ENCODE measurements around the gene LENG8. TPM values are rescaled to one million over a fixed set of nuclear protein-coding genes. Genes with fewer than 3 reads are reported as not detected.

Gene LENG8
- total RNA-seq, 1 donor from 2014 or later: 193 TPM

DNA sequence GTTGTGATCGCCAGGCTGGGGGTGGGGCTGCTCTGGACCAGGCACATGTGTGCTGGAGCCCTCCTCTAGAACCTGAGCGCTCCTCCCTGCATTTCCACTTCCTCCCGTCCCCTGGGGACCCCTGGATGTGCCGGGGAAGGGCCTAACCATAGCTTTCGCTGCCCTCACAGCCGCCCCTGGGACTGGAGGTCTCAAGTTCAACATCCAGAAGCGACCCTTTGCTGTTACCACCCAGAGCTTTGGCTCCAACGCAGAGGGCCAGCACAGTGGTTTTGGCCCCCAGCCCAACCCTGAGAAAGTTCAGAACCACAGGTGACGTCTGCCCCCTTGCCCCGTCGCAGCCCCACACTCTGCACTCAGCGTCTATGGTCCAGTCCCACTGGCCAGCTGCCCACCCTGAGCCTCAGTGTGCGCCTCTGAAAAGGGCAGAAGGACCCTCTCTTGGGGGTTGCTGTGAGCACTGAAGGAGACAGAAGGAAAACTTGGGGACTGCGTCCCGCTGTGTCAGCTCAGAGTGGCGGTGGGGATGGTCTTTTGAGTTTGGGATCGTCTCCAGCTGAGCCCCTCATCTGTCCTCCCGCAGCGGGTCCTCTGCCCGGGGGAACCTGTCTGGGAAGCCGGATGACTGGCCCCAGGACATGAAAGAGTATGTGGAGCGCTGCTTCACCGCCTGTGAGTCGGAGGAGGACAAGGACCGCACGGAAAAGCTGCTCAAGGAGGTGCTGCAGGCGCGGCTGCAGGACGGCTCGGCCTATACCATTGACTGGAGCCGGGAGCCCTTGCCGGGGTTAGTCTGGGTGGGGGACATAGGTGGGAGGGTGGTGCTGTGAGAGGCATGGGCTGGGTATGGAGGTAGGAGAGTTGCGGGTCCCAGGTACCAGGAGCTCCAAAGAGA lies 6.0 kb downstream of the LENG8 start:
- Mint-ChIP-seq H3K27me3 (ENCODE audit: low read depth, unreplicated experiment) (no peaks in the 10 kb centered on the region), H3K27ac (ENCODE audit: unreplicated experiment) (no peak overlapping the region), H3K4me1 (ENCODE audit: low read depth, unreplicated experiment) (peaks cover 19% of the 10 kb centered on the region), H3K4me3 (ENCODE audit: unreplicated experiment) (peak overlapping the region; percentile 14), H3K9me3 (ENCODE audit: unreplicated experiment) (peaks cover 2% of the 10 kb centered on the region), H3K36me3 (ENCODE audit: low read depth, unreplicated experiment) (peaks cover 27% of the 10 kb centered on the region)
- H3K36me3 ChIP-seq (ENCODE audit: insufficient read depth, low read length): peaks cover 36% of the 10 kb centered on the region
- H2AFZ ChIP-seq (ENCODE audit: low read depth, low read length): no peak overlapping the region
- H3K9ac ChIP-seq (ENCODE audit: low read length): no peak overlapping the region
- peaks cover 98% of the 10 kb centered on the region for H4K20me1 ChIP-seq (ENCODE audit: insufficient read depth, low read length)
- peaks cover 17% of the 10 kb centered on the region for H3K4me1 ChIP-seq (ENCODE audit: insufficient read depth, low read length)
- no peaks in the 10 kb centered on the region for H3K27me3 ChIP-seq (ENCODE audit: insufficient read depth, low read length)
- FAIRE-seq: no peak
- H3K27ac ChIP-seq (ENCODE audit: low read depth, low read length): no peak overlapping the region
- H3K79me2 ChIP-seq (ENCODE audit: insufficient read depth, low read length): peaks cover 98% of the 10 kb centered on the region
- TF ChIP-seq EZH2 (IDR thresholded peaks at IDR 0.05; ENCODE audit: insufficient read depth, low read length) (no peak), CTCF (IDR thresholded peaks at IDR 0.05; ENCODE audit: insufficient read depth, low read depth, low read length) (no peak)
- H3K9me3 ChIP-seq (ENCODE audit: insufficient read depth, low read depth, low read length): no peaks in the 10 kb centered on the region
- H3K4me2 ChIP-seq (ENCODE audit: low read length): no peak overlapping the region
- no peak for DNase-seq (ENCODE audit: low read depth)
- H3K4me3 ChIP-seq (ENCODE audit: insufficient read depth, low read depth, low read length): no peak overlapping the region

DNA sequence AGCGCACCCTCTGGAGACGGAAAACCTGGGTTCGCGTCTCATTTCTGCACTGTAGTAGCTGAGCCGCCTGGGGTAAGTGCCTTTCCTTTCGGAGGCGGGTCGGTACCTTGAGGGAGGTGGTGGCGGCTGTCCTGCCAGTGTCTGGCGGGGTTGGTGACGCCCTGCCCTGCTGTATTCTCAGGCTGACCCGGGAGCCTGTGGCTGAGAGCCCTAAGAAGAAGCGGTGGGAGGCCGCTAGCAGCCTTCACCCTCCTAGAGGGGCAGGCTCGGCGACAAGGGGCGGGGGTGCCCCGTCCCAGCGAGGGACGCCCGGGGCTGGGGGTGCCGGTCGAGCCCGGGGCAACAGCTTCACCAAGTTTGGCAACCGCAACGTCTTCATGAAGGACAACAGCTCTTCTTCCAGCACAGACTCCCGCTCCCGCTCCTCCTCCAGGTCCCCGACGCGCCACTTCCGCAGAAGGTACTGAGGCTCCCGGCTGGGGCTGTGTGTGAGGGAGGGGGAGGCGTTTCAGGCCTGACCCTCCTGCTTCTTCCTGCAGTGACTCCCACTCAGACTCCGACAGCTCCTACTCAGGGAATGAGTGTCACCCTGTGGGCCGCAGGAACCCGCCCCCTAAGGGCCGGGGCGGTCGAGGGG lies 6.9 kb downstream of the LENG8 start:
- TF ChIP-seq CTCF (IDR thresholded peaks at IDR 0.05; ENCODE audit: insufficient read depth, low read depth, low read length): no peak
- no peak for TF ChIP-seq EZH2 (IDR thresholded peaks at IDR 0.05; ENCODE audit: insufficient read depth, low read length)
- no peak overlapping the region for H3K27ac ChIP-seq (ENCODE audit: low read depth, low read length)
- FAIRE-seq (no peak), DNase-seq (ENCODE audit: low read depth) (no peak)
- H3K36me3 ChIP-seq (ENCODE audit: insufficient read depth, low read length): peaks cover 36% of the 10 kb centered on the region
- H4K20me1 ChIP-seq (ENCODE audit: insufficient read depth, low read length): peaks cover 94% of the 10 kb centered on the region
- peaks cover 1% of the 10 kb centered on the region for H3K9me3 Mint-ChIP-seq (ENCODE audit: unreplicated experiment)
- no peak overlapping the region for H3K4me2 ChIP-seq (ENCODE audit: low read length)
- no peaks in the 10 kb centered on the region for H3K27me3 ChIP-seq (ENCODE audit: insufficient read depth, low read length)
- peaks cover 13% of the 10 kb centered on the region for H3K4me1 ChIP-seq (ENCODE audit: insufficient read depth, low read length)
- peaks cover 16% of the 10 kb centered on the region for H3K4me1 Mint-ChIP-seq (ENCODE audit: low read depth, unreplicated experiment)
- no peak overlapping the region for H3K27ac Mint-ChIP-seq (ENCODE audit: unreplicated experiment)
- no peak overlapping the region for H2AFZ ChIP-seq (ENCODE audit: low read depth, low read length)
- peaks cover 92% of the 10 kb centered on the region for H3K79me2 ChIP-seq (ENCODE audit: insufficient read depth, low read length)
- H3K4me3 Mint-ChIP-seq (ENCODE audit: unreplicated experiment): no peak overlapping the region
- H3K4me3 ChIP-seq (ENCODE audit: insufficient read depth, low read depth, low read length): no peak overlapping the region
- H3K9ac ChIP-seq (ENCODE audit: low read length): no peak overlapping the region
- H3K36me3 Mint-ChIP-seq (ENCODE audit: low read depth, unreplicated experiment): peaks cover 27% of the 10 kb centered on the region
- H3K9me3 ChIP-seq (ENCODE audit: insufficient read depth, low read depth, low read length): no peaks in the 10 kb centered on the region
- no peaks in the 10 kb centered on the region for H3K27me3 Mint-ChIP-seq (ENCODE audit: low read depth, unreplicated experiment)

All from astrocyte (in vitro differentiated cells and primary cell).